Right ventricle myocardium inferior (tissue), 1 donor: Measurements from ENCODE around the gene ZFYVE28. TPM values are rescaled to one million over a fixed set of nuclear protein-coding genes. Genes with fewer than 3 reads are reported as not detected.

Experiments used
- ATAC-seq: fragments of 200-7000 bp; cut with Tn5 transposase; one replicate; pipeline ENCODE4 v1.9.1; 2020; ENCODE audit warnings: mild to moderate bottlenecking, moderate library complexity
- DNase-seq: peaks from one replicate; pipeline ENCODE4 v3.0.0; 2021; ENCODE audit errors: missing footprints
- intact Hi-C: fragments of 100-400 bp; cut with DNase I; formaldehyde crosslinking; loops from one replicate; pipeline ENCODE4 v1.11.0; 2022
- total RNA-seq: library from RNA; stranded (reverse); fragmentation: NEBNext Ultra II Directional; extraction: Animal tissue kit (Norgen Biotek cat#: 25700); gene quantifications from one replicate; pipeline ENCODE4 v1.2.1, GENCODE V29; 2021
- donor health status: DM: no; HTN: yes; CAD: no; lungs with severe emphysema.

Gene ZFYVE28
- total RNA-seq, 1 donor from 2014 or later = 6.5 TPM

DNA sequence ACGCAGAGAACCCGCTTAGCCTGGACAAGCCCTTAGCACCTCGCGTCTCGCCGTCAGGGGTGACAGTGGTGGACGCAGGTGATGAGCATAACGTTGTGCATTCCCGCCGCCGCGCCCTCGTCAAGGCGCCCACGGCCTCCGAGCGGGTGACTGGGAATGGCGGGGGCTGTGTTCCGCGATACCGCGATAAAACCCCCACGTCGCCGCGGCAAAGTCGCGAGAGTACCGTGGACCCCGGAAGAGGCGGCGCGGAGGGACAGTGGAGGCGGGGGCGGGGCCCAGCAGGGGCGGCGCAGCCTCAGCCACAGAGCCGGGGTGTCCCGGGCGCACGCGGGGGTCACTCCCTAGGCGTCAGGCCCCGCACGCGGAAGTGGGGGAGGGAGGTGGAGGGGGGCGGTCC is 53.8 kb downstream of the ZFYVE28 start:
- intact Hi-C loops = no loop called here

DNA sequence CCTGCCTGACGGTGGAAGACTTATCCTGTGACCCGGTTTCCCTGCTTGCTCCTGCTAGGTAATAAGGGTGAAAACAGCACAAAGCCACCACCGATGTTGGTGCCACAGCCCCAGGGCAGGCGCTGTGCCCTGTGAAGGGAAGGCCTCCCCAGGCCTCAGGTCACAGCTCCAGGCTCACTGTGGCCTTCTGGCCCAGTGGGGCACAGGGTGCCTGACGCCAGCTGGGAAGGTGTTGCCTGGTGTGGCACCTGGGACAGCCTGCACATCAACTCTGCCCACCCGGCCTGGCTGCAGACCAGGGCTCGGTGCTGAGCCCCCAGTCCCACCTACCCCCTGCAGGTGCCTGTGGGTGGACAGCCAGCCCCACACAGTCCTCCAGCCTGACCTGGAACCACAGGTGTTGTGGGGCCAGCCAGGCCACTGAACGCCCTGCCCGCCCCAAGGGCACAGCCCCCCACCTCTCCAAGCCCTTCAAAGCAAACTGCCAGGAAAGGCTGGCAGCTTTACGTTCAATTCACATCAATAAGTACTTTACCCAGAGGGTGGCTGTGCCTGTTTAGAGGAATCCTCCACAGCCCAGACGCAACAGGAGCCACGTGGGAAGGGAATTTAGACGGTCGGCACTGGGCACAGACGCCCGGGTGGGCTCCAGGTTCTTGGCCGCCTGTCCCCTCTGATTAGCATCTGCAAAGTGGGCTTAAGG is 54.3 kb downstream of the ZFYVE28 start:
- ATAC-seq (no peak), DNase-seq (no peak)
- intact Hi-C loops = no loop called here

More for the DNA sequence above, 53.8 kb downstream of the ZFYVE28 start:
- peak; percentile 81 for DNase-seq
- peak; percentile 73 for ATAC-seq

DNA sequence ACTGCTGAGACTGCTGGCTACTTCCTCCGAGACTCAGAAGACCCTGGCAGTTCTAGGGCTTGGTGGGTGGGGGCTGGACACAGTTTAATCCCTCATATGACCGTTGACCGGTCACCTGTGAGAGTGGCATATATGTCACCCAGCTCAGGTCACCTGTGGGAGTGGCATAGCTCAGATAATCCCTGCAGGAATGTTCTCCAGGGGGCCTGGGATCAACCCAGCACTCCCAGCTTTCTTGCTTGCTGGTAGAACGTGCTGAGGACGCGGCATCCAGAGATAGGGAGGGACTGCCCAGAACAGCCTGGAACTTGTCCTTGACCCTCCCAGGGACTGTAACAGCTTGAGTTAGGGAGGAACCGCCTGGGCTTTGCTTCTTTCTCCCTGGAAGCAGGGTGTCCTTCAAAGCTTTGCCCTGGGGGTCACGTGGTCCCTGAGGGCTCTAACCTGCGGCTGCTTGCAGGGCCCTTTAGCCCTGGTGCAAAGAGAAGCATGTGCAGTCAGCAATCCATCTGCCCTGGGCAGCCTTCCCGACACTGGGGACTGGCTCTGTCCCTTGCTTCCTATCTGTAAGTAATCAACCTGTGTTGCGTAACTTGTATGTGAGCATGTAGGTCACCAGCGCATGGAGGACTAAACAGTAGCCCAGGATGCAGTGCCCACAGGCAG is 55.3 kb downstream of the ZFYVE28 start:
- no peak for DNase-seq
- intact Hi-C loops = no loop called here
- ATAC-seq = peak; percentile 15

DNA sequence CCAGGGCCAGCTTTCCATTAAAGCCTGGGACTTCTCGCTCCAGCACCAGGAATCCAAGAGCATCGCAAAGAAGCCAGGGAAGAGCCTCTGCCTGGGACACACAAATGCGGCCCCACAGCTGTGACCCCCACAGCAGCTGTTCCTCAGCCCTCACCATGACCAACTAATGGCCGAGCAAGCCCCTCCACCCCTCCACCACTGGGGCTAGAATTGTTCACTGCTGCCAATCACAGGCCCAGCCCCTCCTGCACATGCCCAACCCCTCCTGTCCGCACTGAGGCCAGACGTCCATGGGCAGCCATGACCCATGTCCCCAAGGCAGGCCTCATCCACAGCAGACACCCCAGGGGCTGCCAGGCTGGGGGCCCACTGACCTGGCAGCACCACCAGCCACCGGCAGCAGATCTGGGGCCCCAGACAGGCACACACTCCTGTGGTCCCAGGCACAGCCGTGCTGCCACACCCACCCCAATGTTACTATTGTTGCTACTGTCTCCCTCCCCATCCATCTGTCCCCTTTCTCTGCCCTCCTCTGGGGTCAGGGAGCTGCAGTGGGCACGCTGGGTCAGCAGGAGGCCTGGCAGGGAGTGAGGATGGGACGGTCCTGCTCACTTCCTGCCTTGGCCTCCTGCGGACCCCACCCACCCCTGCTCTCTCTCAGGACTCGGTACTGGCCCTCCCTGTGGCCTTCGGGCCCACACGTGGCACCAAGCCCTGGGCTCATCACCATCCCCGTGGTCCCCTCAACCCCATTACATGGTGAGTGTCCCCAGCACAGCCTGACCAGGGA is 56.0 kb downstream of the ZFYVE28 start:
- ATAC-seq (no peak), DNase-seq (no peak)
- intact Hi-C loops = no loop called here

DNA sequence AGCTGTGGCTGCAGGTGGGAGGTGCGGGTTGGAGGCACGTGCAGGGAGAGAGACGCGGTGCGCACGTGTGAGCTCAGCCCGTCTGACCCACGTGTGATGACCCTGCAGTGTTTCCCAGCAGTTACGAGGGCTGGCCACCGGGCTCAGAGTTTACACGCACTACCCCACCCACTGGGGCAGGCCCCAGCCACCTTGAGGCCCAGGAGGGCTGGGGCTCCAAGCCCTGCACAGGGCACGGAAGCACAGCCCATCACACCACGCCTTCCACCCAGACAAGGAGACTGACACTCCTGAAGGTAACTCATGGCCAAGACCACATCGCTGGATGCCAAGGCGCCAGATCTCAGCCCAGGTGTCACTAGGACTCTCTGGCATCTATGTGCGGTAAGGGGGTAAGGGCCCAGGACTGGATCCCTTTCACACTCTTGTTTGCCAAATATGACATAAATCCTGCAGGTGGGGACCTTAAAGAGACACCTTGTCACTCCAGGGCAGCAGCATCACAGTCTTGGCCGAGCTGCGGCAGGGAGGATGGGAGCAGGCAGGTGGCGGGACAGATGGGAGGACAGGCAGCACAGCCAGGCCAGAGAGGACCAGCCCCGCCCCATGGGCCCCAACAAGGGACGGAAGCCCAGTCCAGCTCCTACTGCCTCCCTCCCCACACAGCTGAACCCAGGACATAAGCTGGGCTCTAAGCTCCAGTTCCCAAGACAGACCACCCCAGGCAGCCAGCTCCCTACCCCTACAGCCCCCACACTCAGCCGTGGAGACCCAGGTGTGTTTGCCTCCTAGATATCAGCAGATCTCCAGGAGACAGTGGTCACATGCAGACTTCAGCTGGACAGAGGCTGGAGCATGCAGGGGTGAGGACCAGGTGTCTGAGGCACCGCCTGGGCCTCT is 56.8 kb downstream of the ZFYVE28 start:
- intact Hi-C loops = no loop called here
- DNase-seq (no peak), ATAC-seq (no peak)

DNA sequence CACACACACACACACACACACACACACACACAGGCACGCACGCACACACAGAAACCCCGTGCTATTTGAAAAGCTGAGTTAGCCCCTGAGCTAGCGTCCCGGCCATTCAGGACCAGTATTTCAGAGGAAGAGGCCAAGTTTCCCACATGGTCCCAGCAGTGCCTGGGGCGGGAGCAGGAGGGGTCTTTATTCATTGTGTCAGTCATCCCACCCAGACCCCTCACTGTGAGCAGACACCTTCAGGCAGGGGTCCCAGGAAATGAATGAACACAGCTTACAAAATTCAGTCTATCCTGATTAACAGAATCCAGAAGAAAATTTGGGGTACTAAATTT is 58.1 kb downstream of the ZFYVE28 start:
- no peak for ATAC-seq
- no peak for DNase-seq
- intact Hi-C loops = no loop called here

DNA sequence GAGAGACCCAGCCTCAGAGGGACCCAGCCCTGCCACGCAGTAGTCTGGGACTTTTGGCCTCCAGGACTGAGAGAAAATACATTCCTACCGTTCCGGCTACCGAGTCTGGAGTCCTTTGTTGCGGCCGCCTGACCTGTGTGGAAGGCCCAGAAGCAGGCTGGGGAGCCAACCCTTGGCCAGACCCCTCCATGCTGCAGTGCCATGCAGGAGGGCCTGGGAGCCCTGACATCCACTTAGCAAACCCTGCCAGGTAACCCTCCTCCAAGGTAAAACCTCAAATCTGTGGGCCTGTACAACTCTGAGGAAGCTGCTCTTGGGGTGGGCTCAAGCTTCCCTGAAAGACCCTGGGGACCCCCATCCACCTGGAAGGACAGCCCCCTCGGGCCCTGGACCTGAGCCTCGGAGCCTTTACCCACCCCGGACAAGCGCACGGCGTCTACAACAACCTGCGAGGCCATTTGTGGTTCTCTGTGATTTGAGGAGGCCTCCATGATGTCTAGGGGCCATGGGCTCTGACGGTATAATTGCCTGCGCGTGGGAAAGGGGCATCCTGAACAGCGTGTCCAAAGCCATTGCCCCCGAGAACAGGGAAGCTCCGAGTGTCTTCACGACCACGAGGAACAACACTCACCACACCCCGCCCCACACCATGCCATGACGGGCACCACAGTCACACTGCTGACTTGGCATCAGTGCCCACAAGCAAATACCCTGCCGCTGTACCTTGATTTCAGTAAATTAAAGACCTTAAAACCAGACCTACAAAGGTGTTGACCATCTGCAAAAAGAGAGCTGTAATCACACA is 58.7 kb downstream of the ZFYVE28 start:
- ATAC-seq (no peak), DNase-seq (no peak)
- intact Hi-C loops = no loop called here

DNA sequence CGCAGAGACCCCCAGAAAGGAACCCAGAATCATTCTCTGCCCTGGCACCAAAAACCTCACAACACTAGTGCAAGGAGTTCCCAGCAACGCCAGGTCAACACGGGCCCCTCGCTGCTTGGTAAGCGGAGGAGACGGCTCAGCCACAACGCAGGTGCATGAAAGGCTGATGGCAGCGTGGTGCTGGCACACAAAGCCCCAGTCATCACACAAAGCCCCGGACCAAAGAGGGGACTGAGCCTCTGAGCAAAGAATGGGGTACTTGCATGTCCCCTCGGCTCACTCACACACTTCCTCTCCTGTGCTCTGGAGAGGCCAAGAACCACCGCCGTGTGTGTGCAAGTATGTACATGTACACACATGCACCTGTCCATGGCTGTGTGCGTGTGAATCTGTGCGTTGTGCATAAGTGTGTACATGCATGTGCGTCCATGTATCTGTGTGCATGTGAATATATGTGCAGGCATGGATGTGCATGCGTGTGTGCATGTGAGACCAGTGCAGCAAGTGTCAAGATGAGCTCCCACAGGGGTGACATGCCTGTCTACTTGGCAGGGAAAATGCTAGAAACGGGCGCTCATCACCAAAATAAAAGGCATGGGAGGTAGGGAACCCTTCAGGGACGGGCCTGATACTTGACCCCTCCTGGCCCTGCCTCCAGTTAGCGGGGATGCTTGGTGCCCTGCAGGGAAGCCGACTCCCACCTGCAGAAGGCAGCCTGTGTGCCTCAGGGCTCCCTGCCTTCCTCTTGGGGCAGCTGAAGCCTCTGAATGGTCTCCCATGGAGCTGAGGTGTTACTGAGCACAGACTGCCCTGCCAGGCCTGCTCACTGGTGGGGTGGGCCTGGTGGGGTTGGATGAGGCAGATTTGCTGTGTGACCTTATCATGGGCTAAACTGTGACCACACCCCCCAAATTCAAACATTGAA is 60.4 kb downstream of the ZFYVE28 start:
- ATAC-seq = no peak
- no peak for DNase-seq
- intact Hi-C loops = no loop called here

DNA sequence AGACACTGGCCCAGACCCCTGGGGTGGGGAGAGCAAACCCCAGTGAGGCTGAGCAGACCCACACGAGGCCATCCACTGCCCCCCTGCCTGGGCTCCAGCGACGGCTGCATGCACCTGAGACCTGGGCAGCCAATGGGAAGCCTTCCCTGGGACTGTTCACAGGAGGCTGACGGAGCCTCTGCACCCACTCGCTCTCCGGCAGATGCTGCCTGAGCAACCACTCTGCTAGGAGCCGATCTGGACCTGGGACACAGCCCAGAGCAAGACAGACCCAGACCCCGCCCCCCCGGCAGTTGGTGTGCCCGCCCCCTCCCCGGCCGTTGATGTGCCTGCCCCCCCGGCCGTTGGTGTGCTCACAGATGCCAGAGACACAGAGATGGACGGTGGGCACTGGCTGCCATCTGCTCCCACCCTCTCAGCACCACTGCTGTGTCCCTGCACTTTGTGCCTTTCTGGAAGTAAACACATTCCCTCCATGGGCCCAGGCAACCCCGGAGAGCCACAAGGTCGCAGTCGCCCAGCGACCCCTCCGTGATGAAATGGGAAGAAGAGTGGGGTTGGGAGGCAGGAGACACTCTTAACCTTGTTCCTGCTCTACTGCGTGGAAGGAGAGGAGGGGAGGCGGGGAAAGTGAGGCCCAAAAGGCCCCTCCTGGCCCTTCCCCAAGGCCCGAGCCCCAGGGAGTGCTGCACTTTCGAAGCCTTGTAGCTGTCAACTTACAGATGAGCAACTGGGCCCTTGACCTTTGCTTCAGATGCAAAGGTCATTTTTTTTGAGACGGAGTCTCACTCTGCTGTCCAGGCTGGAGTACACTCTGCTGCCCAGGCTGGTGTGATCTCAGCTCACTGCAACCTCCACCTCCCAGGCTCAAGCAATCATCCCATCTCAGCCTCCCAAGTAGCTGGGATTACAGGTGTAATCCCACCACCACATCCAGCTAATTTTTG is 62.0 kb downstream of the ZFYVE28 start:
- no peak for DNase-seq
- no peak for ATAC-seq
- intact Hi-C loops = no loop called here

DNA sequence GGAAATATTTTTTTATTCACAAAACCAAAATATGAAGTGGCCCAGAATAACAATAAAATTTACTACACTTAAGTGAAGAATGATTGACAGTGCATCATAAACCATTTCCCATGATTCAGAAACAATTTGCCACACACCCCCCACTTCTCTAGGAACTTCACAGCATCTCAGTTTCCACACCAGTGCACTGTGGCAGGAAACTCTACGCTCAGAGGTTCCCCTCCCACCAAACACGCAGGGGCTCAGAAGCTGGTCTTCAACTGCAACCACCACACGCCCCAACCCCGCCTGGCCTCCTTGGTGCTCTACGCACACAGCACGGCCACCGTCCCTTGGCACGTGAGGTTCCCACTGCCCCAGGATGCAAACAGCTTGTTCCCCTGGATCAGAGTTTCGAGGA is 63.7 kb downstream of the ZFYVE28 start:
- intact Hi-C loops = loop anchor here (5.0 kb wide), 1 partner anchor 87 kb away; no protein-coding TSS in a partner anchor
- no peak for ATAC-seq

DNA sequence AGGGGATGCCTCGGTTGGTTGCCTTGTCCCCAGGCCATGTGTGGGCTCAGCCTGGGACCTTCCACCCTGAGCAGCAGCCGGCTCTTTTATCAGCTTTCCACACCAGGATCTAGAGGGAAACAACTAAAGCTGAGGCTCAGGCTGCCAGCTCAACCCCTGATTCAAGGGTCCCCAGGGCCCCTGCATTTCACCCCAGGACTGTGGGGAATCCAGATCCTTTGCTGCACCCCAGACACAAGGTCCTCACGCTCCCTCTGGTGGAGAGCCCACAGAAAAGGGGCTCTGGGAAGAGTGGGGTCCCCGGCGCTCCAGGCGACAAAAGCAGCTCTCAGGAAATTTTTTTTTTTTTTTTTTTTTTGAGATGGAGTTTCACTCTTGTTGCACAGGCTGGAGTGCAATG is 64.3 kb downstream of the ZFYVE28 start:
- DNase-seq (peak; percentile 57), ATAC-seq (no peak)
- intact Hi-C loops = loop anchor here (5.0 kb wide), 1 partner anchor 87 kb away; no protein-coding TSS in a partner anchor

More for the DNA sequence above, 63.7 kb downstream of the ZFYVE28 start:
- peak; percentile 60 for DNase-seq

DNA sequence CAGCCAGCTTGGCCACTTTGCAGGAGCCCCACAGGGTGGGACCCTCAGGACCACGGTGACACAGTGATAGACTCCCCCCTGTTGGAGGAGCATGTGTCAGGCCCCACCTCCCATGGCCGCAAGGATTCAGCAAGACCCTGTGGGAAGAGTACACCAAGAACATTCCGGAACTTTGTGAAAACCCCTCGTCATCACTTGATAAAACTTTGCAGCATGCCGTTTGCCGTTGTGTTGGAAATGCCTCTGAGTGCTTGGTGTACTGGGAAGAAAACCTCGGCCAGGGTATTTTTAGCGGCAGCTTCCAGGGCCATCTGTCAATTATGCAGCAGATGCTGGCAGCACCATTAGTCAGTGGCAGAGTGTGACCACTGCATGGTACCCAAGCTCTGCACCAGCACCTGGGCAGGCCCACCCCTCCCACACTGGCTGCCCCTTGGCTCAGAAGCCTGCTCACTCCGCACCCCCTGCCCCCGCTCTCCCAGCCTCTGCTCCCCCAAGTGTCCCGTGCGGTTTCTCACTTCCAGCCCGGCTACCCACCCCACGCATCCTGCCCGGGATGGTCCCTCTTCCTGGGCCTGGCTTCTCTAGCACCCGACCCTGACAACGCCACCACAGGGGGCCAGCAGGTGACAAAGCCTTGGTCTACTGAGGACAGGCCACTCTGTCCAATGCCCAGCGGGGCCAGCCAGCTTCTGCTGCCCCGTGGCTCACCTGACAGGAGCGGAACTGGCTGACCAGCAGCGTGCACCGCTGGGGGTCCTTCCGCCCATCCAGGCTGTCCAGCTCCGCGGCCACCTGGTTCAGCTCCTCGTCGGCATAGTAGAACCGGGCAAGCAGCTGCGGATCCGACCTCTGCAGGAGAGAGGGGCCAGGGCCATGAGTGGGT is 65.0 kb downstream of the ZFYVE28 start:
- DNase-seq = peak; percentile 59
- ATAC-seq = peak; percentile 86
- intact Hi-C loops = loop anchor here (5.0 kb wide), 1 partner anchor 86 kb away; no protein-coding TSS in a partner anchor

DNA sequence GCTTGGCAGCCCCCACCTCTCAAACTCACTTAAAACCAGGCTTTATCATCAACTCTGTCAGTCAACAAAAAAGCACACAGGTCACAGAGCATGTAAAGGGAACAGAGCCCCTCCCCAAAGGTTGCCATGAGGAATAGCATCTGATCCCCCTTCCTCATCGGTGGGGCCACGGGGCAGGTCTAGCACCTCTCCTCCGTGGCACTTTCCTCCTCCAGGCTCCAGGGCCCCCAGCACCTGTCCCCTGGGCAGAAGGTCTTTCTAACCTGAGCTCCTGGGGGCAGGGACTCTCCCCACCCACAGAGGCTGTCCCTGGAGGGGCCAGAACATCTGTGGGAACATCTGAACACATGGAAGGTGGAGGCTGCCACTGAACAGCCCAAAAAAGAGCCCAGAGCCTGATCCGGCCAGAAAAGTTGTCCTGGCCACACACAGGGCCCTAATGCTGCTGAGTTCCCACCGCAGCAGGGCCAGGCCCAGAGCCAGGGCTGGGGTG is 65.7 kb downstream of the ZFYVE28 start:
- intact Hi-C loops = loop anchor here (5.0 kb wide), 1 partner anchor 85 kb away; no protein-coding TSS in a partner anchor

DNA sequence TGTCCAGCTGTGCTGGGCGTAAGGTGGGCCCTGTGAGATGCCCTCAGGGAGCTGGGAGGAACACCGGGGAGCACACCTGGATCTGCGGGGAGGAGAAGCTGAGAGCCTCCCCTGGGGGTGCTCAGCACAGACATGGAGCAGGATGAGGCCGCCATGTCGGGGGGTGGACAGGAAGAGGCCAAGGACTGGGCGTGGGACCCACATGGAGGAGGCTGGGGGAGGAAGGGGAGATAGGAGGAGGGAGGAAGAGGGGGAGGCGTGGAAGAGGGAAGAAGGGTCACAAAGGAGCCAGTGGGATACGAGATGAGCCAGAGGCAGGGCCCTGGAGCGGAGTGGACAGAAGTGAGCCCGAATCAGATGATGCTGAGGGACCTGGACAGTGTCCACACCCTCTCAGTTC is 66.3 kb downstream of the ZFYVE28 start:
- no peak for ATAC-seq
- intact Hi-C loops = loop anchor here (5.0 kb wide), 1 partner anchor 85 kb away; no protein-coding TSS in a partner anchor
- peak; percentile 15 for DNase-seq

More for the DNA sequence above, 65.7 kb downstream of the ZFYVE28 start:
- no peak for ATAC-seq
- DNase-seq = peak; percentile 62
